Kasumi-1 (cell line): ENCODE results near the gene MAP4K2.

Source experiments
- DNase-seq, 2 experiments: peaks; one replicate each; lab custom pipeline; 2025; lab: John Stamatoyannopoulos, UW

The MAP4K2 gene

DNA sequence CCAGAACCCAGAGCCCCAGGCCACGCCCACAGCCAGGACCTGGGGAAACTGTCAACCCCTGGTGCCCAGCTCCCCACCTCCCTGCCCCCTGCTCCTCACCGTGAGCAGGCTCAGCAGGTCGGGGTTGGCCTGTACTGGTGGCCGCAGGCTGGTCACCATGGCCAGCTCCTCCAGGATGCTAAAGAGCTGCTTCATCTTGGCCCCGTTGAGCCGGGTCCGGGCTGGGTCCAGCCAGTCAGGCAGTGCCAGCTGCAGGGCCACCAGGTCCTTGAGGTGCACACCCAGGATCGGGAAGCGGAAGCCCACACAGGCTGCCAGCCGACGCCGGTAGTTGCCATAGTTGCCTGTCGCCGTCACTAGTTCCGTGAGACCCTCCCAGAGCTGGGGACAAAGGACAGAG is 66.4 kb downstream of the MAP4K2 start:
- DNase-seq = no peak

- DNase-seq = no peak
Measured at GRCh38 chr11:64735725-64736259, 67.2 kb downstream of the MAP4K2 start.
